ENCODE data around the gene USP34. TPM values are rescaled to one million over a fixed set of nuclear protein-coding genes. Genes with fewer than 3 reads are reported as not detected.

USP34 gene
- total and polyA plus RNA-seq, 9 of the 15 experiments (the other 6 are each of a cell fraction or from before 2014, with no cell fraction given), result 19.8 to 108 (median 67.8) TPM

GRCh38 chr2:61187085-61187484 is 283.8 kb downstream of the USP34 start:
- Histone ChIP-seq H4K20me1 (replicated peaks; ENCODE audit: control insufficient read depth, insufficient read depth, low read length) (no peaks in the 10 kb centered on the region), H3K79me2 (ENCODE audit: control insufficient read depth, insufficient read depth, low read length) (0 out of 3 replicates have a peak, but pooled peaks cover 5% of the 10 kb centered on the region), H3K4me1 (replicated peaks in 1 of 2; ENCODE audit: control insufficient read depth in 2 of 2, insufficient read depth in 2 of 2, low read length in 2 of 2) (no peaks in the 10 kb centered on the region), H3K36me3 (ENCODE audit: control insufficient read depth, insufficient read depth, low read length) (peaks cover 97% of the 10 kb centered on the region), H3K9ac (ENCODE audit: insufficient read depth in 1 of 2, low read depth in 2 of 2, low read length in 2 of 2) (no peak overlapping the region), H3K9me3 (replicated peaks; ENCODE audit: control insufficient read depth, insufficient read depth, low read depth, low read length) (peaks cover 3% of the 10 kb centered on the region), H3K27ac (ENCODE audit: extremely low read depth, low read depth, low read length) (no peak overlapping the region), H3K4me3 (no peak overlapping the region), H3K4me2 (ENCODE audit: insufficient read depth, low read length) (no peak overlapping the region), H2AFZ (ENCODE audit: low read depth, low read length) (no peak overlapping the region), H3K27me3 (ENCODE audit: control insufficient read depth in 2 of 2, insufficient read depth in 2 of 2, low read length in 2 of 2) (no peaks in the 10 kb centered on the region), H3K9me1 (ENCODE audit: control insufficient read depth, insufficient read depth, low read length) (no peaks in the 10 kb centered on the region)
- in situ Hi-C loops (cut with MboI), result no loop called here
- DNase-seq (ENCODE audit: extremely low read depth in 1 of 4, low spot score in 3 of 4), result no peak
- 93% methylated on average over 3 of the region's 4 CpGs for WGBS (ENCODE audit: insufficient coverage, low coverage, missing lambda C conversion rate)
- ATAC-seq, result no peak
- ChIA-PET CTCF (ENCODE audit: low intra/inter-chr PET ratio) (no interaction called here), POLR2A (no interaction called here)
- no peak for TF ChIP-seq CHD4 (IDR thresholded peaks at IDR 0.05; ENCODE audit: insufficient read depth, insufficient replicate concordance, low read depth, low read length, poor library complexity, severe bottlenecking)
- no peak for TF ChIP-seq TAF15 (IDR thresholded peaks at IDR 0.05; ENCODE audit: low read depth, low read length)
- no peak for TF ChIP-seq ZBTB9 (CRISPR knock-in tag; IDR thresholded peaks at IDR 0.05)
- no peak for TF ChIP-seq MNT (conservative IDR thresholded peaks at IDR 0.05)
- no peak for TF ChIP-seq LEF1 (IDR thresholded peaks at IDR 0.05)
- TF ChIP-seq ZNF175 (CRISPR knock-in tag; IDR thresholded peaks at IDR 0.05; ENCODE audit: low read depth), result no peak
- TF ChIP-seq FOXJ3 (CRISPR knock-in tag; IDR thresholded peaks at IDR 0.05), result no peak
- TF ChIP-seq CHCHD3 (CRISPR knock-in tag; IDR thresholded peaks at IDR 0.05), result no peak
- no peak for TF ChIP-seq HDAC6 (IDR thresholded peaks at IDR 0.05; ENCODE audit: low read depth, low read length)
- no peak for TF ChIP-seq STAG1 (CRISPR knock-in tag; IDR thresholded peaks at IDR 0.05; ENCODE audit: borderline replicate concordance)
- TF ChIP-seq NCOA4 (IDR thresholded peaks at IDR 0.05; ENCODE audit: partially characterized antibody), result no peak
- no peak for TF ChIP-seq HNRNPLL (IDR thresholded peaks at IDR 0.05; ENCODE audit: low read depth, low read length, poor library complexity, severe bottlenecking)
- TF ChIP-seq ZNF24 (IDR thresholded peaks at IDR 0.05), result no peak
- TF ChIP-seq USF1 (CRISPR knock-in tag; IDR thresholded peaks at IDR 0.05), result no peak
- no peak for TF ChIP-seq MCM7 (IDR thresholded peaks at IDR 0.05)
- TF ChIP-seq POLR2A (conservative IDR thresholded peaks at IDR 0.05), result no peak
- TF ChIP-seq EWSR1 (IDR thresholded peaks at IDR 0.05; ENCODE audit: borderline replicate concordance, low read depth, partially characterized antibody), result no peak
- TF ChIP-seq SMARCA5 (IDR thresholded peaks at IDR 0.05), result no peak
- no peak for TF ChIP-seq TSC22D4 (tag; IDR thresholded peaks at IDR 0.05)
- intact Hi-C loops (cut with micrococcal nuclease), result no loop called here
- BruUV-seq (replicated peaks), result no TSS peak
- no peak for FAIRE-seq

Data from K562 (cell line).